HK-2 (cell line): ENCODE data around the gene WDR7.

Source experiments
- DNase-seq: peaks from one replicate; pipeline ENCODE4 v3.0.0-alpha.2; 2018; ENCODE audit not compliant: unreplicated experiment

WDR7 gene

DNA sequence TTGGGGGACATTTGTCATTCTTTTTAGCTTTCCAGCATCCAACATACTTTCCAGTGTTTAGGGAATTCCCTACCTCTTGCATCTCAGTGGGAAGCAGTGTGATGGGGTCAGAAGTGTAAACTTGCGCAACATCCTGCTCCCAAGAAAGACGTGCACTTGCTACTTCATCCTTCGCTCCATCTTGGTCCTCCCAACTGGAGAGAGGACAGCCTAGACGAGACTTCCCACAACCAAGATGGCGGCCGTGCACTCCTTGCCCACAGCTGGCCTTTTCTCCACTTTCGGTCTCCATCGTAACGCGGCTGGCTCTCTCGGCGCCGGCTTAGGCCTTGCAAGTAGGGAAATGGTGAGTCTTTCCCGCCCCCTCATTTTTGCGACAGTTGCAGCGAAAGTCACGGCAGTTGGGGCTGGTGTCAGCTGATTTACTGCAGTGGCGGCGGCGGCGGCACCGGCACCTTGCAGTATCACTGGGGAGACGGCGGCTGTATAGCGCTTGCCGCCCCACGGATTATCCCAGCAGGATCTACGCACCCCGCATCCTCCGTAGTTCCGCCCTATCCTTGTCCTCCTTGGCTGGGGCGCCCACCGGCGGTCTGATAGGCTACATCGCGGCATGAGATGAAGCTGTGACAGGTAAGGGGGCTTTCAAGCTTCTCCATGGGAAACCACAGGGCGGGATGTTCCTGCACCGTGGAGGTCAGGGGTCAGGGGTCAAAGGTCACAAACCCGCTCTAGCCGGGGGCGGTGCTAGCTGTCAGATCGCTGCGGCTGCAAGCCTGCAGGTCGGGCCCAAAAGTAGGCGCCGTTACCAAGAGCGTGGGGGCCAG lies at the start of gene WDR7:
Gene WDR7 (plus strand): TSS at position 416 of the 827 bp plus-strand sequence. CDS start 21,157 bp downstream, outside the sequence.
- DNase-seq, result peak; percentile 90

DNA sequence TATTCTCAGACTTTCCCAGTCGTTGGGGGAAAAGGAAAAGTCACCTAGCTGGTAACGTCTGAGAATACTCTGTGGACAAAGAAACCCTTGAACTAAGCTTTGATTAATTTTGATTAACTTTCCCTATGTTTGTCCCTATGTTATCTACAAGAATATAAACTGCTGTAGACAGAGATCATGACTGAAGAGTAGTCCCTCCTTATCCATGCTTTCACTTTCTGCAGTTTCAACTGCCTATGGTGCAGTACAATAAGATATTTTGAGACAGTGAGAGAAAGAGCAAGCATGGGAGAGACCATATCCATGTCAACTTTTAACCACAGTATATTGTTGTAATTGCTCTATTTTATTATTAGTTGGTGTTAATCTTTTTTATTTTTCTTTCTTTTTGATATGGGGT lies 44.5 kb upstream of the WDR7 start:
- no peak for DNase-seq

- no peak for DNase-seq
Observed at GRCh38 chr18:56615738-56616520, 35.2 kb upstream of the WDR7 start.

- DNase-seq, result no peak
Observed at GRCh38 chr18:56627991-56628390, 23.2 kb upstream of the WDR7 start.

DNA sequence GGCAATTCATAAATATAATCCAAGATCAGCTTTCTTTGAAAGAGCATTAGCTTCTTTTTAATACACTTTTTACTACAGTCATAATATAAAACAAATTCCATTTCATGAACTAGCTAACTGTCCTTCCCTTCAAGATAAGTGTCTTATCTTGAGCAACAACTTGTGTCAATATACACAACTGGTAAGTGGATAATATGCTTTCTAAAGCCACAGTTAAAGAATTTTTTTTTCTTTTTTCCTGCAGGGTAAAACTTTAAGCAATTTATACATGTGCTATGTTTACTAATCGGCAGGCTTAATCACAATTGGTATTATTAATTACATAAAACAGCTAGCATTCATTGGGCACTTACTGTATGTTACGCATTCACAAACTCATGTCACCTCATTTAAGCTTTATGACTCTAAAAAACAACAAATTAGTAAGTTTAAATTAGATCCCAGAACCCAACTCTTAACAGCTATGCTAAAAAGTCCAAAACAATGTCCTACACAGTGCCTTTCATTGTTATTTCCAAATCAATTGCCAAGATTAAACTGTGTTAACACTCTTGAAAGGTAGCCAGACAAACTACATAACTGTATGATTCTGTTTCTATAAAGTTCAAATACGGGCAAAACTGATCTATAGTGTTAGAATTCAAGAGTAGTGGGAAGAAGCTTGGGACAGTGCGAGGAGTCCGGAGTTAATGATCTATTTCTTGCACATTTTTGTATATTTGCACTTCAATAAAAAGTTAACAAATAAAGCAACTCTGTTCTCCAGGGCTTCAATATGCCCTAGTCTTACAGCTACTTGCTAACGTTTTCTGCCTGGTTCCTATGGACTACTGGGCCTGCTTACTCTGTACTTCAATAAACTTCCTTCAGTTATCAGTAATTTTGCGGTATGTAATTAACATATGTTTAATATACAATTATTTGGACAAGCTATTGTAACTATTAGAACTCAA lies 18.8 kb upstream of the WDR7 start:
- DNase-seq, result no peak

DNA sequence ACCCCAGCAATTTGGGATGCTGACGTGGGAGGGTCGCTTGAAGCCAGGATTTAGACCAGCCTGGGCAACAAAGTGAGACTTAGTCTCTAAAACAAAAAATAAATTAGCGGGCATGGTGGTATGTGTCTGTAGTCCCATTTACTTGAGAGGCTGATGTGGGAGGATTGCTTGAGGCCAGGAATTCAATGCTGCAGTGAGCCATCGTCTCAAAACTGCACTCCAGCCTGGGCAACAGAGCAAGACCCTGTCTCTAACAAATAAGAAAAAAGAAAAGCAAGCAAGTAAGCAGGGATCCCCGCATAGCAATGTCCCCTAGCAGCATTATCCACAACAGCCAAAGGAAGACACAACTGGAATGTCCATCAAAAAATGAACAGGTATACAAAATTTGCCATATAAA lies 16.2 kb upstream of the WDR7 start:
- DNase-seq, result no peak

DNA sequence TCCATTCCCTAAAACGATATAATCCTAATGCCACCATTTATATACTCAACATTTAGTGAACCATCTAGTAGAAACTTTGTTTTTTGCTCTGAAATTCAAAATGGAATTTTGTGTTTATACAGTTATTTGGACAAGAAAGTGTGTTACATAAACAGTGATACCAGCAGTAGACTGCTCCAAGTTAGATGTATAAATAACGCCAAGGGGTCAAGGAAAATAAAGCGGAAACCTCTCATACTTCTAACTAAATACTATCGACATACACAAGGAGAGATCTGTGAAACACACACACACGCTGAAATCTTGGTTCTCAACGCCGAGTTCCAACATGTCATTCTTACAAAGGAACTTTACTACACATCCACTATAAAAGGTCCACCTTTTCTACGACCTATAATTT lies 14.0 kb upstream of the WDR7 start:
- DNase-seq, result no peak

GRCh38 chr18:56637711-56638231 lies 13.4 kb upstream of the WDR7 start:
- DNase-seq, result no peak

DNA sequence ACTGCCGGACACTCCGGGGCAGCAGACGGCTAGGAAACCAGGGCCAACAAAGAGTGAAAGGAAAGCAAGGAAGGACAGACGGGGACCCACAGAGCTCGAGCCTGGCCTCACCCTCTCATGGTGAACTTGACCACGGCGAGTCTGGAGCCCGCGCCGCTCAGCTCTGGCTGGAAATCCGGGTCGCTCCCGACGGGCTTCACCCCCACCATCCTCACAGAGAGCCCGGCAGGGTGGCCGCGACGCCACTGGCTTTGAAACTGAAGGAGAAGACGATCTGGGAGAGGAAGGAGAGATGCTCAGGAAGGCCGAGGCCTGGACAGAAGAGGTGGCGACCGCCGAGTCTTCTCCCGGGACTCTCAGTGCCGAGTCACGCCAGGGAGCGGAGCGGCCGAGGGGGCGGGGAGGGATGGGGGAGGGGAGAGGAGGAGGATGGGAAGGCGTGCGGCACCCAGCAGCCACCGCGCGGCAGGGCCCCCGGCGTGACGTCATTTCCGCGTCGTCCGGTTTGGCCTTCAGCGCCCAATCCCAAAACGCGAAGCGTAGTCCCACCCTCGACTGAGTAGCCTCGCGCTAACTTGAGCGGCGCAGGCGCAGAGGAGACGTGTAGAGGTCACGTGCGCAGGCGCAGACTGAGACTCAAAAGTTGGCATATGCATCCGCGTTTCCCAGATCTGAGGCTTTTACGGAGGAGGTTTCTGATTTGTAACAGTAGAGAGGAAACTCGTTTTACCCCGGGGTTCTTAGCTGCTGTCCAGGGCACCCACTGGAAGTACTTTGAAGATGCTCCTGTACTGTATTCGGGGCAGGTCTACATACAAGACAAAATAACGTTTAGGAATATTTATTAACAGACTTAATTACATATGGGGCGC lies 12.7 kb upstream of the WDR7 start, which contains the start of gene TXNL1:
Gene TXNL1 (minus strand): TSS at position 361 of the 872 bp plus-strand sequence. CDS start 152 bp downstream, at position 209.
- peak; percentile 96 for DNase-seq

GRCh38 chr18:56639104-56639381 lies 12.1 kb upstream of the WDR7 start:
- DNase-seq, result no peak

DNA sequence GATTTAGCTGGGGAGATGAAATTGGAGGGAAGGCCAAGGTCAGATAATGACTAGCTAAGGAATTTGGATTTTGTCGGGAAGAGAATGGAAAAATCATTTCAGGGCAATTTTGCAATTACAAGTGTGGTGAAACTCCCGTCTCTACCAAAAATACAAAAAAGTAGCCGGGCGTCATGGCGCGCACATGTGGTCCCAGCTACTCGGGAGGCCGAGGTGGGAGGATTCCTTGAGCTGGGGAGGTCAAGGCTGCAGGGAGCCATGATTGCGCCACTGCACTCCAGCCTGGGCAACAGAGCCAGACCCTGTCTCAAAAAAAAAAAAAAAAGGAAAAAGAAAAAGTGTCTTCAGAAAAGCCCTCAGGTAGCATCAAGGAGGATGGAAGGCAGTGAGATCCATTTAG lies 11.6 kb upstream of the WDR7 start:
- DNase-seq, result no peak

GRCh38 chr18:56641714-56642337 lies 9.3 kb upstream of the WDR7 start:
- DNase-seq, result no peak

DNA sequence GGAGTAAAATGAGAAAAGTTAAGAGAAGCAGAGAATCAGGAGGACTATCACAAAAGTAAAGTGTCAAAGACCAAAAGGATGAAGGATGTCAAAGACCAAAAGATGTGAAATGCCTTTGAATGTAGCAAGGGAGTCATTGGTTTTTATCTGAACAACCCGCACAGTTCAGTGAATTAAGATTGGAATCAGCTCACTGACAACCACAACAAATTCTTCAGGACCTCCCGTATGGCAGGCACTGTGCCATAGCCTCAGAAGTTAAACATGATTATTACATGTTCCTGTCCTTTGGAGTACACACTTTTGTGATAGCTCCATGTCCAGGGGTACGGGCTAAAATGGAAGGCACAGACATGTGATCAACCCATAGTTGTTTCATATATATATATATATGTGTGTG lies 7.8 kb upstream of the WDR7 start:
- DNase-seq, result no peak

- no peak for DNase-seq
Observed at GRCh38 chr18:56645415-56646016, 5.6 kb upstream of the WDR7 start.

DNA sequence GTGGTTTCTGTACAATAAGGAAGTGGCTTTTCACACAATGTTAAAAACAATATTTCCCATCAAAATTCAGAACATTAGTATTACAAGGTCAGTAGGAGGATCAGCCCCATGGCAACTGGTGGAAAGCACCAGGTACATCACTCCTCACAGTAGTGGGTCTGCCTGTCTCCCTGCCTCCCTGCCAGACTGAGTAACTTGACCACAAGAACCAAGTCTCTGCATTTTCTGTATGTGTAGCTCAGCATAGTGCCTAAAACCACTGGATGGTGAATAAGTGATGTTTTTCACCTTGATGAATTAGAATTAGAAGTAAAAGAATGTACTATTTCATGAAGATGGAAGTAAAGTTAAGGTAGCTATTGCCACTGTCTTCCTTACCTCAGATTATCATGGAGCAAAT lies 4.1 kb upstream of the WDR7 start:
- DNase-seq, result no peak

DNA sequence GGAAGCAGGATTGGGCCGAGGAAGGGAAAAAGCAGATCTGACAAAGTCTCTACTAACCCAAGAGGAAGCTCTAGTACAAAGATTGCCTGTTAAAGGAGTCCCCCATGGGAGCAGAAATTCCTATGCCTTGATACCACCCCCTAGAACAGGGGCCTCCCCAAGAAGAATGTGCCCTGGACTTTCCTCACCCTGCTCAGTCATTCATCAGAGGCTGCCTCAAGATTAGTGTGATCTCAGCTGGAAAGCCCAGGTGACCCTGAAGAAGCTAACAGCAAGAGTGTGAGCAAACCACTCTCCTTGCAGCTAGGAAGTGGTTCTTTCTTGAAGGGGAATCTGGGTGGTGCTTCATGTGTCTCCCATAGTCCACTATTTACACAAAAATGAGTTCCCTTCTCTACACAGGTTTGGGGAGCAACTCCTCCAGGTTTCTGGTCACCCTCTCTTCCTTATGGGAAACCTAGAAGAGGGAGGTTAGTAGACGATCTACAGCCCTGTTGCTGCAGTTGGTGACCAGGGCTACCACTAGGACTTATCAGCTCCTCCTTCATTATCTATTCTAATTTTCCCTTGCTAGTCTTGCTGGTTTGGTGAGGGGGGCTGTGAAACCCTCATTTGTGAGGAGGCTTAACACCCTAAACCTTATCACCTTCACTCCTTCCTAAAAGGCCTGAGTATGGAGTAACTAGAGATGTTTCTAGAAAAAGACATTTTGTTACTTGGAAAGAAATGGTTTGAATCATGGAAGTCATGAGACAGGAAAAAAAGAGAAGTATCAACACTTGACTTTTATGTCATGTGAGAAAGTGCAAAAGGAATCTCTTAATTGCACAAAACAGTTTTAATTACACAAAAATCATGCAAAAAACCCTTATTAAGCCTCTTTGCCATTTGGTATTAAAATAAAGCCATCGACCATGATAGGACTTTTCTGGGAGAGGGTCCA lies 2.9 kb upstream of the WDR7 start:
- DNase-seq, result no peak

DNA sequence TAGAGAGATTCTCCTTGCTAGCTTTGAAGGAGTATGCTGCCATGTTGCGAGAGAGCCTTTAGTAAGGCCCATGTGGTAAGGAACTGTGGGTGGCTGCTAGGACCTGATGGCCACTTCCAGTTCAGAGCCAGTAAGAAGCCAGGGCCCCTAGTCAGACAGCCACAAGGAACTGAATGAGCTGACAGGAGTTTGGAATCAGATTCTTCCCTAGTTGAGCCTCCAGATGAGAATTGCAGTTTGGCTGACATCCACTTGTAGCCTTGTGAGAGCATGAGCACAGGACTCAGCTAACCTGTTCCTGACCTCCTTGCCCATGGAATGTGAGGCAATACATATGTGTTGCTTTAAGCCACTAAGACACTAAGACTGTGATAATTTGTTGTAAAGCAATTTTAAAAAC lies 1.2 kb upstream of the WDR7 start:
- DNase-seq, result no peak

- no peak for DNase-seq
Observed at GRCh38 chr18:56651771-56652092, 573 bp downstream of the WDR7 start.

- DNase-seq, result no peak
Observed at GRCh38 chr18:56652802-56653201, 1.6 kb downstream of the WDR7 start.
